ENCODE results near the gene HOXA7.

HOXA7 gene

DNA sequence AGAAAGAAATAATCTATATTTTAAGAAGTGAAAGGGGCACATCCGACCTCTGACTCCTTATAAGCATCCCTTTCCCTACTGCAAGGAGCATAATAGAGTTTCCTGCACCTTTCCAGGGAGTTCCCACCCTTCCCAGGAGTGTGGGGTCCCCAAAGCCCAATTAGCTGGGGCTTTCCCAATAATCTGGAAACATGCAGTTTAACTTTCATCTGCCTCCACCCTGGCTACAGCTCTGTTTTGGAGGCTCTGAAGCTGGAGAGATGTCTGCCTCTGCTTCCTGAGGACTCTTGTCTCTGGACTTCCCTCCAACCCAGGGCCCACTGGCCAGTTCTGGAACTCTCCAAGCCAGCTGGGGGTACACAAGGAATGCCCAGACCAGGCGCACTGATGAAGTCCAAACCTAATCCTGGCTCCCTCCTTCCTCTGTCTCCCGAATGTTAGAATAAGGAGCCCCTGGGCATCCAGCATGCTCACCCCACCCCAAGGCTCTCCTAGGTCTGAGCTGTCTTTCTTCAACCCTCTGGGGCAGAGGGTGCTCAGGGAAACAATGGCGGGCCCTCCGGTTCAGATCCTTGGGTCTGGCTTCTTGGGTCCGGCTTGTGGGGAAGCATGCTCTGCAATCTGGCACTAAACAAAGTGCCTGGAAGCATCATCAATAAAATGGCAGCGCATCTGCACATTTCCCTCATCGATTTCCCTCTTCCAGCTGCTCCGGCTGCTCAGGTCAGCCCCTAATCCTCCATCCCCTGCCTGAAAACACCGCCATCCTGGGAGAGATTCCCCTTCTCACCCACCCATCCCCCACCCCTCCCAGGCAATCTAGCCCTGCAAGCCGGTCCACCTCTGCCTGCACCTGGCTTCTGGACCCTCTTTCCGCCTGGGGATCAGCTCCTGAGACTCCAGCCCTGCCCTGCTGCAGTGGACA lies 39.3 kb downstream of the HOXA7 start (continued):
- TF ChIP-seq, protein P1, sequence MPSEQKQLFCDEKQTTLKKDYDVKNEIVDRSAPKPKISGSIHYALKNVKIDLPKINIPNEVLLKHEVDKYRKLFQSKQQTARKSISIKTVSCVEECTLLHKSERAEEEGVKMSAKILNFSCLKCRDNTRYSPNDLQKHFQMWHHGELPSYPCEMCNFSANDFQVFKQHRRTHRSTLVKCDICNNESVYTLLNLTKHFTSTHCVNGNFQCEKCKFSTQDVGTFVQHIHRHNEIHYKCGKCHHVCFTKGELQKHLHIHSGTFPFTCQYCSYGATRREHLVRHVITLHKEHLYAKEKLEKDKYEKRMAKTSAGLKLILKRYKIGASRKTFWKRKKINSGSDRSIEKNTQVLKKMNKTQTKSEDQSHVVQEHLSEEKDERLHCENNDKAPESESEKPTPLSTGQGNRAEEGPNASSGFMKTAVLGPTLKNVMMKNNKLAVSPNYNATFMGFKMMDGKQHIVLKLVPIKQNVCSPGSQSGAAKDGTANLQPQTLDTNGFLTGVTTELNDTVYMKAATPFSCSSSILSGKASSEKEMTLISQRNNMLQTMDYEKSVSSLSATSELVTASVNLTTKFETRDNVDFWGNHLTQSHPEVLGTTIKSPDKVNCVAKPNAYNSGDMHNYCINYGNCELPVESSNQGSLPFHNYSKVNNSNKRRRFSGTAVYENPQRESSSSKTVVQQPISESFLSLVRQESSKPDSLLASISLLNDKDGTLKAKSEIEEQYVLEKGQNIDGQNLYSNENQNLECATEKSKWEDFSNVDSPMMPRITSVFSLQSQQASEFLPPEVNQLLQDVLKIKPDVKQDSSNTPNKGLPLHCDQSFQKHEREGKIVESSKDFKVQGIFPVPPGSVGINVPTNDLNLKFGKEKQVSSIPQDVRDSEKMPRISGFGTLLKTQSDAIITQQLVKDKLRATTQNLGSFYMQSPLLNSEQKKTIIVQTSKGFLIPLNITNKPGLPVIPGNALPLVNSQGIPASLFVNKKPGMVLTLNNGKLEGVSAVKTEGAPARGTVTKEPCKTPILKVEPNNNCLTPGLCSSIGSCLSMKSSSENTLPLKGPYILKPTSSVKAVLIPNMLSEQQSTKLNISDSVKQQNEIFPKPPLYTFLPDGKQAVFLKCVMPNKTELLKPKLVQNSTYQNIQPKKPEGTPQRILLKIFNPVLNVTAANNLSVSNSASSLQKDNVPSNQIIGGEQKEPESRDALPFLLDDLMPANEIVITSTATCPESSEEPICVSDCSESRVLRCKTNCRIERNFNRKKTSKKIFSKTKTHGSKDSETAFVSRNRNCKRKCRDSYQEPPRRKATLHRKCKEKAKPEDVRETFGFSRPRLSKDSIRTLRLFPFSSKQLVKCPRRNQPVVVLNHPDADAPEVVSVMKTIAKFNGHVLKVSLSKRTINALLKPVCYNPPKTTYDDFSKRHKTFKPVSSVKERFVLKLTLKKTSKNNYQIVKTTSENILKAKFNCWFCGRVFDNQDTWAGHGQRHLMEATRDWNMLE (tag by site-specific recombination; conservative IDR thresholded peaks at IDR 0.05; ENCODE audit: low read depth) = no peak

DNA sequence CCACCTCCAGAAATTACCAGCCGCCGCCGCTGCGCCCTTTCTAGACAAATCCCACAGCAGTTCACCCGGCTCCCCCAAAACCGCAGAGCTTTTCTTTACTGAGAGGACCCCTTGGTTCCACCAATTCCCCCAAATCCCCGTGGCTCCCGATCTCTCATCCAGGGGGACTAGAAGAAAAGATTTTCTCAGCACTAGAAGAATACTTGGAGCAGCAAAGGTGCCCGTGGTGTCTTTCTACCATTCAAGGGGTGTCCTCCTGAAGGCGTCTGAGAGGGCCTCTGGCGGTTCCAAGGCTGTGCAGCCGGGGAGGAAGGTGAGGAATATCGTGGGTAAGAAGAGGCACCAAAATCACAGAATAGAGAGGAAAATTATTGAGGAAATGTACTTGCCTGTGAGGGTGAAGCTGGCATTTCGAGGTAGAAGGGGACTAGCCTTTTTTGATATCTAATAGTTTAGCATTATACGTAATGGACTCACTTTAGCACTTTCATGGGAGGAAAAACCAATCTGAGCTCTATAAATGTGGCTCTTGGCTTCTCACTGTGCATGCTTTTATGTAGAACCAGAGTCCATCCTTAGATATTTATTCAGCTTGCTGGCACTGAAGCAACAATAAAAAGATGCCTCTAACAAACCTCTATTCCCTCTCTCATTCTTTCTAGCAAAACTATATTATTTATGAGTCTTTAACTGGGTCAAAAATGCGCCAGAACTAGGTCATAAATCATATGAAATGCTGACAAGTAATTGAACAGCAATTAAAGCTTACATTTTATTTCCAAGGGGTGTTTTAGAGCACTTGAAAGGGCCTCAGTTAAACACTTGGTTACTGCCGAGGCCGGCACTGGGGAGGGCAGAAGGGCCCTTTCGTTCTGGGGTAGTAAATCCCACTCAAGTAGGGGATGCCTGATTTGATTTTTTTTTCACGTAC lies 40.2 kb downstream of the HOXA7 start:
- CTCF ChIA-PET = interaction anchor here (1.0 to 2.6 kb wide), 7 partner anchors 12 to 261 kb away, joined by 3 to 14 read pairs (median 4); partner anchors contain the start of gene HOXA5
- POLR2A ChIA-PET = interaction anchor here (0.7 to 2.9 kb wide), 8 partner anchors 12 to 424 kb away, joined by 3 to 9 read pairs (median 3); partner anchors contain the start of genes HOXA1 and HOXA3
- peak; percentile 96 for TF ChIP-seq SP7 (tag by site-specific recombination; IDR thresholded peaks at IDR 0.05)
- TF ChIP-seq GLI4 (tag by site-specific recombination; IDR thresholded peaks at IDR 0.05) = no peak
- TF ChIP-seq TRIM28 (IDR thresholded peaks at IDR 0.05; ENCODE audit: borderline replicate concordance, low read length) = no peak
- TF ChIP-seq, protein P2, sequence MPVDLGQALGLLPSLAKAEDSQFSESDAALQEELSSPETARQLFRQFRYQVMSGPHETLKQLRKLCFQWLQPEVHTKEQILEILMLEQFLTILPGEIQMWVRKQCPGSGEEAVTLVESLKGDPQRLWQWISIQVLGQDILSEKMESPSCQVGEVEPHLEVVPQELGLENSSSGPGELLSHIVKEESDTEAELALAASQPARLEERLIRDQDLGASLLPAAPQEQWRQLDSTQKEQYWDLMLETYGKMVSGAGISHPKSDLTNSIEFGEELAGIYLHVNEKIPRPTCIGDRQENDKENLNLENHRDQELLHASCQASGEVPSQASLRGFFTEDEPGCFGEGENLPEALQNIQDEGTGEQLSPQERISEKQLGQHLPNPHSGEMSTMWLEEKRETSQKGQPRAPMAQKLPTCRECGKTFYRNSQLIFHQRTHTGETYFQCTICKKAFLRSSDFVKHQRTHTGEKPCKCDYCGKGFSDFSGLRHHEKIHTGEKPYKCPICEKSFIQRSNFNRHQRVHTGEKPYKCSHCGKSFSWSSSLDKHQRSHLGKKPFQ (tag by site-specific recombination; IDR thresholded peaks at IDR 0.05) = no peak
- TF ChIP-seq ZNF791 (tag by site-specific recombination; IDR thresholded peaks at IDR 0.05) = no peak
- TF ChIP-seq, protein P3, sequence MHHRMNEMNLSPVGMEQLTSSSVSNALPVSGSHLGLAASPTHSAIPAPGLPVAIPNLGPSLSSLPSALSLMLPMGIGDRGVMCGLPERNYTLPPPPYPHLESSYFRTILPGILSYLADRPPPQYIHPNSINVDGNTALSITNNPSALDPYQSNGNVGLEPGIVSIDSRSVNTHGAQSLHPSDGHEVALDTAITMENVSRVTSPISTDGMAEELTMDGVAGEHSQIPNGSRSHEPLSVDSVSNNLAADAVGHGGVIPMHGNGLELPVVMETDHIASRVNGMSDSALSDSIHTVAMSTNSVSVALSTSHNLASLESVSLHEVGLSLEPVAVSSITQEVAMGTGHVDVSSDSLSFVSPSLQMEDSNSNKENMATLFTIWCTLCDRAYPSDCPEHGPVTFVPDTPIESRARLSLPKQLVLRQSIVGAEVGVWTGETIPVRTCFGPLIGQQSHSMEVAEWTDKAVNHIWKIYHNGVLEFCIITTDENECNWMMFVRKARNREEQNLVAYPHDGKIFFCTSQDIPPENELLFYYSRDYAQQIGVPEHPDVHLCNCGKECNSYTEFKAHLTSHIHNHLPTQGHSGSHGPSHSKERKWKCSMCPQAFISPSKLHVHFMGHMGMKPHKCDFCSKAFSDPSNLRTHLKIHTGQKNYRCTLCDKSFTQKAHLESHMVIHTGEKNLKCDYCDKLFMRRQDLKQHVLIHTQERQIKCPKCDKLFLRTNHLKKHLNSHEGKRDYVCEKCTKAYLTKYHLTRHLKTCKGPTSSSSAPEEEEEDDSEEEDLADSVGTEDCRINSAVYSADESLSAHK (tag by site-specific recombination; IDR thresholded peaks at IDR 0.05) = peak; percentile 79
- TF ChIP-seq ZNF561 (tag by site-specific recombination; IDR thresholded peaks at IDR 0.05; ENCODE audit: borderline replicate concordance) = 0 out of 2 replicates have a peak, but pooled peaks have one; percentile 62
- peak; percentile 59 for TF ChIP-seq ZNF335 (tag by site-specific recombination; conservative IDR thresholded peaks at IDR 0.05)
- TF ChIP-seq KLF16 (tag by site-specific recombination; IDR thresholded peaks at IDR 0.05) = no peak
- no peak for TF ChIP-seq ZNF37A (tag by site-specific recombination; IDR thresholded peaks at IDR 0.05)
- TF ChIP-seq, protein P4, sequence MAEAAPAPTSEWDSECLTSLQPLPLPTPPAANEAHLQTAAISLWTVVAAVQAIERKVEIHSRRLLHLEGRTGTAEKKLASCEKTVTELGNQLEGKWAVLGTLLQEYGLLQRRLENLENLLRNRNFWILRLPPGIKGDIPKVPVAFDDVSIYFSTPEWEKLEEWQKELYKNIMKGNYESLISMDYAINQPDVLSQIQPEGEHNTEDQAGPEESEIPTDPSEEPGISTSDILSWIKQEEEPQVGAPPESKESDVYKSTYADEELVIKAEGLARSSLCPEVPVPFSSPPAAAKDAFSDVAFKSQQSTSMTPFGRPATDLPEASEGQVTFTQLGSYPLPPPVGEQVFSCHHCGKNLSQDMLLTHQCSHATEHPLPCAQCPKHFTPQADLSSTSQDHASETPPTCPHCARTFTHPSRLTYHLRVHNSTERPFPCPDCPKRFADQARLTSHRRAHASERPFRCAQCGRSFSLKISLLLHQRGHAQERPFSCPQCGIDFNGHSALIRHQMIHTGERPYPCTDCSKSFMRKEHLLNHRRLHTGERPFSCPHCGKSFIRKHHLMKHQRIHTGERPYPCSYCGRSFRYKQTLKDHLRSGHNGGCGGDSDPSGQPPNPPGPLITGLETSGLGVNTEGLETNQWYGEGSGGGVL (tag by site-specific recombination; IDR thresholded peaks at IDR 0.05) = no peak
- TF ChIP-seq OSR2 (tag by site-specific recombination; IDR thresholded peaks at IDR 0.05) = peak; percentile 80
- TF ChIP-seq ZEB2 (tag by site-specific recombination; IDR thresholded peaks at IDR 0.05) = peak; percentile 73
- TF ChIP-seq, protein P5, sequence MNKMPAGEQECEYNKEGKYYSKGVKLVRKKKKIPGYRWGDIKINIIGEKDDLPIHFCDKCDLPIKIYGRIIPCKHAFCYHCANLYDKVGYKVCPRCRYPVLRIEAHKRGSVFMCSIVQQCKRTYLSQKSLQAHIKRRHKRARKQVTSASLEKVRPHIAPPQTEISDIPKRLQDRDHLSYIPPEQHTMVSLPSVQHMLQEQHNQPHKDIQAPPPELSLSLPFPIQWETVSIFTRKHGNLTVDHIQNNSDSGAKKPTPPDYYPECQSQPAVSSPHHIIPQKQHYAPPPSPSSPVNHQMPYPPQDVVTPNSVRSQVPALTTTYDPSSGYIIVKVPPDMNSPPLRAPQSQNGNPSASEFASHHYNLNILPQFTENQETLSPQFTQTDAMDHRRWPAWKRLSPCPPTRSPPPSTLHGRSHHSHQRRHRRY (tag by site-specific recombination; IDR thresholded peaks at IDR 0.05) = no peak
- TF ChIP-seq, protein P6, sequence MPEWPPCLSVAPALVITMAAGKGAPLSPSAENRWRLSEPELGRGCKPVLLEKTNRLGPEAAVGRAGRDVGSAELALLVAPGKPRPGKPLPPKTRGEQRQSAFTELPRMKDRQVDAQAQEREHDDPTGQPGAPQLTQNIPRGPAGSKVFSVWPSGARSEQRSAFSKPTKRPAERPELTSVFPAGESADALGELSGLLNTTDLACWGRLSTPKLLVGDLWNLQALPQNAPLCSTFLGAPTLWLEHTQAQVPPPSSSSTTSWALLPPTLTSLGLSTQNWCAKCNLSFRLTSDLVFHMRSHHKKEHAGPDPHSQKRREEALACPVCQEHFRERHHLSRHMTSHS (tag by site-specific recombination; IDR thresholded peaks at IDR 0.05) = no peak
- TF ChIP-seq IKZF3 (tag by site-specific recombination; IDR thresholded peaks at IDR 0.05) = peak; percentile 62

More for the DNA sequence above, 40.2 kb downstream of the HOXA7 start:
- peaks cover 0 to 21% of the 10 kb centered on the region in 2 experiments; a peak in 1 of 3 replicates for H3K36me3 ChIP-seq (ENCODE audit: control insufficient read depth in 2 of 2, insufficient read depth in 1 of 2, low read length in 2 of 2)
- no peaks in the 10 kb centered on the region for H3K9me3 ChIP-seq (ENCODE audit: control insufficient read depth, insufficient read depth, low read depth, low read length)
- H3K4me3 ChIP-seq (ENCODE audit: low read depth, low read length) = peak overlapping the region; percentile 70
- peaks cover 34% of the 10 kb centered on the region for H3K4me1 ChIP-seq (ENCODE audit: control insufficient read depth, insufficient read depth, low read length)
- H3K27ac ChIP-seq (ENCODE audit: extremely low read depth, low read depth, low read length) = peak overlapping the region; percentile 99
